A549 (cell line): Measurements from ENCODE around the gene TEX264. TPM values are rescaled to one million over a fixed set of nuclear protein-coding genes. Genes with fewer than 3 reads are reported as not detected.

Experiments used
- ATAC-seq, 2 experiments: fragments of 200-7000 bp in 1 of 2; fragments of >200 bp in 1 of 2; cut with Nextera tagmentation in 1 of 2; cut with Tn5 transposase in 1 of 2; 3 replicates each; pipeline versions ENCODE4 v1.8.0 to v1.9.1; 2018 to 2020; ENCODE audit warnings: mild to moderate bottlenecking in 1 of 2, moderate library complexity in 1 of 2
- CTCF ChIA-PET: fragments of 300-600 bp; sonication (Branson Sonifier 250); formaldehyde crosslinking; extraction: SDS; loops from one replicate; lab custom pipeline; 2021; ENCODE audit warnings: antibody characterized with exemption, inconsistent platforms; lab: Yijun Ruan, JAX
- POLR2A ChIA-PET: fragments of 350-600 bp; formaldehyde crosslinking; extraction: SDS; loops from one replicate; lab custom pipeline; 2021; ENCODE audit warnings: antibody characterized with exemption, inconsistent platforms; lab: Yijun Ruan, JAX
- DNase-seq, 2 experiments: peaks; one replicate each; pipeline versions ENCODE4 v3.0.0 to v3.0.0-alpha.2; 2011 to 2016; ENCODE audit warnings: low read depth in 1 of 2, low spot score in 1 of 2
- FAIRE-seq: peaks from 2 replicates; lab custom pipeline; 2011; peaks lifted over from hg19 to GRCh38; lab: Jason Lieb, UNC
- H3K27ac ChIP-seq, 2 experiments: fragments of >200 bp; sonication (Bioruptor Twin); formaldehyde crosslinking; 3 replicates each; pipeline ENCODE4 v1.5.1; 2016 to 2017
- H3K4me1 ChIP-seq: fragments of >200 bp; sonication (Bioruptor Twin); formaldehyde crosslinking; 3 replicates; pipeline ENCODE4 v1.6.1; 2016
- H3K4me2 ChIP-seq: fragments of >200 bp; sonication (Bioruptor Twin); formaldehyde crosslinking; 3 replicates; pipeline ENCODE4 v1.6.1; 2016
- H3K4me3 ChIP-seq: fragments of >200 bp; sonication (Bioruptor Twin); formaldehyde crosslinking; 3 replicates; pipeline ENCODE4 v1.5.1; 2016
- H3K9me3 ChIP-seq: fragments of >200 bp; sonication (Bioruptor Twin); formaldehyde crosslinking; 3 replicates; pipeline ENCODE4 v1.6.1; 2016
- ATOH8 ChIP-seq: fragments of 250-450 bp; sonication (Bioruptor Pico); IDR thresholded peaks from 2 replicates; pipeline ENCODE4 v1.5.0; 2020; ENCODE audit warnings: low read depth, mild to moderate bottlenecking, moderate library complexity
- CHD4 ChIP-seq: fragments of 200-600 bp; sonication (generic); IDR thresholded peaks from 2 replicates; pipeline ENCODE4 v1.6.1; 2016; ENCODE audit warnings: antibody characterized with exemption, mild to moderate bottlenecking, borderline replicate concordance
- CTCF ChIP-seq: fragments of >200 bp; sonication (Bioruptor Twin); formaldehyde crosslinking; IDR thresholded peaks from 3 replicates; pipeline ENCODE4 v1.5.1; 2016
- FOXS1 ChIP-seq: fragments of 250-450 bp; sonication (Bioruptor Pico); IDR thresholded peaks from 2 replicates; pipeline ENCODE4 v1.5.0; 2020; ENCODE audit warnings: mild to moderate bottlenecking, moderate library complexity
- HES2 ChIP-seq: fragments of >200 bp; sonication (Bioruptor Twin); formaldehyde crosslinking; IDR thresholded peaks from 2 replicates; pipeline ENCODE4 v1.6.1; 2016
- NPAS2 ChIP-seq: fragments of 250-450 bp; sonication (Bioruptor Pico); IDR thresholded peaks from 2 replicates; pipeline ENCODE4 v1.8.0; 2022; ENCODE audit warnings: mild to moderate bottlenecking, moderate library complexity, borderline replicate concordance
- NR3C1 ChIP-seq: fragments of >200 bp; sonication (Bioruptor Twin); formaldehyde crosslinking; IDR thresholded peaks from 3 replicates; pipeline ENCODE4 v1.6.1; 2017
- POLR2A ChIP-seq: IDR thresholded peaks from 2 replicates; pipeline ENCODE4 v1.6.1; 2012; ENCODE audit warnings: mild to moderate bottlenecking, low read length
- RAD21 ChIP-seq, 2 experiments: fragments of >200 bp in 1 of 2; sonication (Bioruptor Twin) in 1 of 2; formaldehyde crosslinking in 1 of 2; IDR thresholded peaks in 1 of 2; conservative IDR thresholded peaks in 1 of 2; 2 replicates in 1 of 2; 3 replicates in 1 of 2; pipeline ENCODE4 v1.6.1; 2012 to 2018; ENCODE audit warnings: inconsistent platforms in 1 of 2
- REST ChIP-seq: fragments of 200-600 bp; sonication (generic); IDR thresholded peaks from 2 replicates; pipeline ENCODE4 v1.6.1; 2016; ENCODE audit warnings: antibody characterized with exemption, mild to moderate bottlenecking, moderate library complexity
- RNF2 ChIP-seq: fragments of 200-600 bp; sonication (generic); IDR thresholded peaks from 2 replicates; pipeline ENCODE4 v1.6.1; 2016; ENCODE audit warnings: low read depth, mild to moderate bottlenecking, antibody characterized with exemption, moderate library complexity, borderline replicate concordance
- SMC3 ChIP-seq: fragments of >200 bp; sonication (Bioruptor Twin); formaldehyde crosslinking; IDR thresholded peaks from 3 replicates; pipeline ENCODE4 v1.6.1; 2018; ENCODE audit warnings: inconsistent platforms
- SREBF2 ChIP-seq: fragments of 450-650 bp; IDR thresholded peaks from 2 replicates; pipeline ENCODE4 v1.6.1; 2014; ENCODE audit warnings: mild to moderate bottlenecking, moderate library complexity
- TFCP2L1 ChIP-seq: fragments of 250-450 bp; sonication (Bioruptor Pico); IDR thresholded peaks from 2 replicates; pipeline ENCODE4 v1.5.0; 2021; ENCODE audit warnings: mild to moderate bottlenecking
- TP53 ChIP-seq: fragments of 250-450 bp; sonication (Bioruptor Pico); IDR thresholded peaks from 2 replicates; pipeline ENCODE4 v1.5.0; 2021; ENCODE audit warnings: mild to moderate bottlenecking, moderate library complexity
- WGBS: methylation state at CpG from one replicate; pipeline ENCODE4 v1.1.6; 2017; ENCODE audit errors: missing lambda C conversion rate; 5-methylcytosine and 5-hydroxymethylcytosine counted together
- polyA plus RNA-seq, 4 experiments: library from polyadenylated mRNA; depleted of rRNA in 3 of 4; stranded (reverse); fragments of >200 nt; fragmentation: RNase III in 1 of 4; extraction: RNeasy Plus Mini Kit Qiagen cat#74134 plus additional on column Dnase treatment in 1 of 4; gene quantifications; 2 replicates in 3 of 4; 3 replicates in 1 of 4; pipeline ENCODE4 v1.2.3, GENCODE V29; 2011 to 2017

Gene TEX264
- polyA plus RNA-seq, 2 of the 4 experiments (the other 2 are of a cell fraction): 47.9 to 54.7 TPM

GRCh38 chr3:51717947-51718346 is 46.9 kb downstream of the TEX264 start:
- CTCF ChIA-PET: interaction anchor here (1.0 kb wide), 1 partner anchor 284 kb away, joined by 3 read pairs; no protein-coding TSS in a partner anchor

GRCh38 chr3:51718547-51719409 is 47.7 kb downstream of the TEX264 start:
- Histone ChIP-seq H3K9me3 (no peaks in the 10 kb centered on the region), H3K4me1 (no peaks in the 10 kb centered on the region), H3K4me2 (no peak overlapping the region), H3K4me3 (no peak overlapping the region), H3K27ac (no peak overlapping the region)
- FAIRE-seq (no peak), ATAC-seq (peak; percentile 84 to 95), DNase-seq (peak; percentile 47 to 70)
- ChIA-PET POLR2A (no interaction called here), CTCF (interaction anchor here (0.5 to 1.8 kb wide), 15 partner anchors 9 to 363 kb away, joined by 3 to 7 read pairs (median 4); no protein-coding TSS in a partner anchor)
- 25% methylated on average over 13 of the region's 16 CpGs for WGBS
- TF ChIP-seq CHD4: no peak
- no peak for TF ChIP-seq TP53 (CRISPR knock-in tag)
- no peak for TF ChIP-seq ATOH8 (CRISPR knock-in tag)
- no peak for TF ChIP-seq TFCP2L1 (CRISPR knock-in tag)
- peak; percentile 54 to 59 for TF ChIP-seq RAD21 (conservative IDR thresholded peaks at IDR 0.05 in 1 of 2, IDR thresholded peaks at IDR 0.05 in 1 of 2)
- TF ChIP-seq NR3C1: no peak
- no peak for TF ChIP-seq RNF2
- peak; percentile 58; the same call in 2 of the 3 replicates for TF ChIP-seq SMC3
- no peak for TF ChIP-seq POLR2A
- peak; percentile 63 for TF ChIP-seq CTCF
- TF ChIP-seq SREBF2: no peak
- TF ChIP-seq HES2: no peak
- TF ChIP-seq NPAS2 (CRISPR knock-in tag): no peak
- no peak for TF ChIP-seq FOXS1 (CRISPR knock-in tag)

More at GRCh38 chr3:51717947-51718346, 46.9 kb downstream of the TEX264 start:
- no peak for DNase-seq
- FAIRE-seq: no peak
- no peak for ATAC-seq
- Histone ChIP-seq H3K4me3 (no peak overlapping the region), H3K4me1 (no peaks in the 10 kb centered on the region), H3K4me2 (no peak overlapping the region), H3K27ac (no peak overlapping the region), H3K9me3 (no peaks in the 10 kb centered on the region)
- TF ChIP-seq HES2 (no peak), REST (no peak)
- POLR2A ChIA-PET: no interaction called here
- WGBS: 8% methylated on average over 6 of the region's 7 CpGs
